K562 (cell line): ENCODE results near the gene SPCS3. TPM values are rescaled to one million over a fixed set of nuclear protein-coding genes. Genes with fewer than 3 reads are reported as not detected.
A peak's percentile ranks its signal among the peaks of the same experiment; 100 is the strongest.

Experiments
- ATAC-seq: fragments of 200-7000 bp; cut with Tn5 transposase; 3 replicates; pipeline ENCODE4 v1.9.1; 2020; ENCODE audit warnings: moderate library complexity
- BruUV-seq: library from RNA; stranded (reverse); fragments of 400-500 nt; replicated peaks from 2 replicates; lab custom pipeline; 2021; lab: Mats Ljungman, UMichigan
- CTCF ChIA-PET: fragments of 300-600 bp; formaldehyde crosslinking; extraction: SDS; loops from one replicate; lab custom pipeline; 2021; ENCODE audit warnings: low intra/inter-chr PET ratio; lab: Yijun Ruan, JAX
- POLR2A ChIA-PET: fragments of 300-600, 350-650 bp; sonication (Branson Sonifier 250); formaldehyde crosslinking; extraction: SDS; loops from one replicate; lab custom pipeline; 2021; ENCODE audit warnings: antibody characterized with exemption, inconsistent platforms; lab: Yijun Ruan, JAX
- DNase-seq, 4 experiments: peaks; one replicate each; pipeline versions ENCODE4 v3.0.0 to v3.0.0-alpha.2; 2011 to 2018; ENCODE audit warnings: low spot score in 3 of 4, mixed read lengths in 3 of 4; ENCODE audit errors: extremely low read depth in 1 of 4
- FAIRE-seq: peaks from 2 replicates; lab custom pipeline; 2011; peaks lifted over from hg19 to GRCh38; lab: Jason Lieb, UNC
- H2AFZ ChIP-seq: 2 replicates; pipeline ENCODE4 v1.6.0; 2011; ENCODE audit warnings: low read depth, low read length, control low read depth, inconsistent platforms
- H3K27ac ChIP-seq: fragments of 200-600 bp; 3 replicates; pipeline ENCODE4 v1.8.0; 2011; ENCODE audit warnings: low read depth, mild to moderate bottlenecking, control low read depth, inconsistent platforms, low read length, moderate library complexity, mixed read lengths; ENCODE audit errors: extremely low read depth
- H3K27me3 ChIP-seq, 2 experiments: fragments of 300-600 bp in 1 of 2; 2 replicates in 1 of 2; 3 replicates in 1 of 2; pipeline versions ENCODE4 v1.6.0 to v1.8.0; 2011; ENCODE audit warnings: inconsistent platforms in 2 of 2, low read length in 2 of 2, mild to moderate bottlenecking in 1 of 2, mixed read lengths in 1 of 2, moderate library complexity in 1 of 2; ENCODE audit not compliant: control insufficient read depth in 2 of 2, insufficient read depth in 2 of 2
- H3K36me3 ChIP-seq: fragments of 300-600 bp; 3 replicates; pipeline ENCODE4 v1.8.0; 2011; ENCODE audit warnings: mild to moderate bottlenecking, low read length, inconsistent platforms; ENCODE audit not compliant: control insufficient read depth, insufficient read depth
- H3K4me1 ChIP-seq, 2 experiments: fragments of 200-600 bp in 1 of 2; replicated peaks in 1 of 2; 2 replicates in 1 of 2; 3 replicates in 1 of 2; pipeline versions ENCODE4 v1.5.1 to v1.8.0; 2011; ENCODE audit warnings: inconsistent platforms in 2 of 2, low read length in 2 of 2, mild to moderate bottlenecking in 1 of 2, mixed read lengths in 1 of 2, moderate library complexity in 1 of 2; ENCODE audit not compliant: control insufficient read depth in 2 of 2, insufficient read depth in 2 of 2
- H3K4me2 ChIP-seq: 2 replicates; pipeline ENCODE4 v1.6.1; 2011; ENCODE audit warnings: low read length, control low read depth, inconsistent platforms, mixed read lengths; ENCODE audit not compliant: insufficient read depth
- H3K4me3 ChIP-seq: fragments of 200-600 bp; sonication (generic), shearing (Covaris generic); 2 replicates; pipeline ENCODE4 v1.5.1; 2016; ENCODE audit warnings: control low read depth, inconsistent platforms
- H3K79me2 ChIP-seq: fragments of 200-600 bp; 3 replicates; pipeline ENCODE4 v1.8.0; 2011; ENCODE audit warnings: low read length, inconsistent platforms; ENCODE audit not compliant: control insufficient read depth, insufficient read depth
- H3K9ac ChIP-seq, 2 experiments: 2 replicates each; pipeline versions ENCODE4 v1.6.0 to v1.6.1; 2011; ENCODE audit warnings: low read depth in 2 of 2, low read length in 2 of 2, control low read depth in 1 of 2, inconsistent platforms in 1 of 2, mild to moderate bottlenecking in 1 of 2, mixed read lengths in 1 of 2; ENCODE audit not compliant: insufficient read depth in 1 of 2
- H3K9me1 ChIP-seq: one replicate; pipeline ENCODE4 v1.6.0; 2011; ENCODE audit warnings: inconsistent platforms, mild to moderate bottlenecking, low read length, moderate library complexity; ENCODE audit not compliant: control insufficient read depth, insufficient read depth
- H3K9me3 ChIP-seq: replicated peaks from 2 replicates; pipeline ENCODE4 v1.5.1; 2011; ENCODE audit warnings: low read depth, low read length, inconsistent platforms; ENCODE audit not compliant: control insufficient read depth, insufficient read depth
- H4K20me1 ChIP-seq: replicated peaks from 2 replicates; pipeline ENCODE4 v1.6.1; 2011; ENCODE audit warnings: low read length, inconsistent platforms, mixed read lengths; ENCODE audit not compliant: control insufficient read depth, insufficient read depth
- HNRNPH1 ChIP-seq: fragments of 200-400 bp; formaldehyde crosslinking; optimal IDR thresholded peaks from 2 replicates; pipeline ENCODE3; 2017; ENCODE audit warnings: low read depth, mild to moderate bottlenecking, low read length, moderate library complexity
- SMC3 ChIP-seq: conservative IDR thresholded peaks from 2 replicates; pipeline ENCODE4 v1.6.1; 2011; ENCODE audit warnings: low read depth, low read length, improper control_type of control experiment; ENCODE audit not compliant: insufficient read depth
- ZNF384 ChIP-seq: IDR thresholded peaks from 2 replicates; pipeline ENCODE4 v1.6.1; 2012; ENCODE audit warnings: low read depth, low read length, improper control_type of control experiment
- WGBS: fragments of 100-300 bp; shearing (Covaris generic); methylation state at CpG from one replicate; pipeline ENCODE4 v1.1.6; 2016; ENCODE audit warnings: low coverage, mixed read lengths; ENCODE audit not compliant: insufficient coverage; ENCODE audit errors: missing lambda C conversion rate; 5-methylcytosine and 5-hydroxymethylcytosine counted together
- in situ Hi-C: fragments of 300-500 bp; cut with MboI; formaldehyde crosslinking; loops from 4 replicates; pipeline ENCODE4 v1.15.0; 2018; ENCODE audit warnings: inconsistent platforms, mixed read lengths
- intact Hi-C: fragments of 100-400 bp; cut with micrococcal nuclease; formaldehyde crosslinking; loops from 2 replicates; pipeline ENCODE4 v1.14.2; 2022
- polyA plus RNA-seq, 8 experiments: library from polyadenylated mRNA; depleted of rRNA in 4 of 8; stranded (reverse) in 5 of 8; unstranded in 3 of 8; fragments of >200 nt; fragmentation: Nextera tagmentation in 2 of 8; fragmentation: Illumina TruSeq in 1 of 8; extraction: Ambion mirVana in 2 of 8; extraction: Trizol in 1 of 8; gene quantifications; 2 replicates each; pipeline versions ENCODE4 v1.2.1 to v1.2.3, GENCODE V29; 2011 to 2014; ENCODE audit warnings: inconsistent platforms in 1 of 8, missing spikeins in 1 of 8
- total RNA-seq, 7 experiments: library from RNA; depleted of rRNA in 6 of 7; stranded (reverse); fragments of >200 nt in 6 of 7; fragmentation: Illumina TruSeq in 2 of 7; extraction: Trizol in 2 of 7; gene quantifications; 2 replicates each; pipeline versions ENCODE4 v1.2.1 to v1.2.3, GENCODE V29; 2011 to 2021; ENCODE audit warnings: low replicate concordance in 1 of 7
- TF ChIP-seq, protein P1 (sequence below), 3 experiments: IDR thresholded peaks in 2 of 3; conservative IDR thresholded peaks in 1 of 3; 2 replicates each; pipeline ENCODE4 v1.5.1; 2011 to 2012; ENCODE audit warnings: low read length in 3 of 3, mild to moderate bottlenecking in 3 of 3, control low read depth in 2 of 3, improper control_type of control experiment in 1 of 3, inconsistent platforms in 1 of 3, low read depth in 1 of 3, mixed read lengths in 1 of 3, moderate library complexity in 1 of 3; ENCODE audit not compliant: insufficient read depth in 2 of 3

The SPCS3 gene
- total and polyA plus RNA-seq, 9 of the 15 experiments (the other 6 are each of a cell fraction or from before 2014, with no cell fraction given), result 64.6 to 196 (median 85.4) TPM

DNA sequence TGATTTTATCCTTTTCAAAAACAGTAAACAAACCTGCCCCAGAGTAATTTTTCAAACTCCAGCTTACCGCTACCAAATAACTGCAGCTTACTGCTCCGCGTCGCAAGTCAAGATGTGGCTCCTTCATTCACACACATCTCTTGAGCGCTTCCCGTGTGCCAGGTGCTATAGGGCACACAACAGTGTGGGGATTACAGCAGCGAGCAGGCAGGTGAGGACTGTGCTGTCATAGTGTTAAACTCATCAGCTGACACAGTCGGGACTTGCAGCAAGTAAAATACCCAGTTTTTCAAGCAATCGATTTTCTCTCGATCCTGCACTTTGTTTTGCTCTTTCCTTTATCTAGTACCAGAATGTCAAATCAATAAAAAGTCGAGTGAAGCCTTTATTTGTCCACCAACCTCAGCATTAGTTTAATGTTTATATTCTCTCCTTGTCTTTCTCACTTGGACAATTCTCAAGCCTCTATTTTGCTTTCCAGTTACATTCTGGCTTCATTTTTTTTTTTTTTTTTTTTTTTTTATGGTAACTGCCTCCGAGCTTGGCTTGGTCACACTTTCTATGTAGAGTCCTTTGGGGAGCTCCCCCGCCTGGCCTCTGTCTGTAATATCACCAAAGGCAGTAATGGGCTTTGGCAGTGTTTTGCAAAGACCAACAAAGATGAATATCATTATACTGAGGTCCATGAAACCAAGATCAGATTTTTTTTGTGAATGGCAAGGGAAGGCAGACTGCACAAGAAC, 42.4 kb upstream of the SPCS3 start:
- ATAC-seq (peak; percentile 97), DNase-seq (peak; percentile 36 to 66 (median 50)), FAIRE-seq (peak; percentile 84)
- H3K9me3 ChIP-seq, result no peaks in the 10 kb centered on the region
- 21% methylated on average over 12 of the region's 13 CpGs for WGBS
- peak overlapping the region; percentile 80 for H3K4me2 ChIP-seq
- H3K9me1 ChIP-seq, result no peaks in the 10 kb centered on the region
- H3K4me3 ChIP-seq, result peak overlapping the region; percentile 11; the same call in 1 of the 2 replicates
- intact Hi-C loops (loop anchor here (2.0 kb wide), 1 partner anchor 331 kb away; no protein-coding TSS in a partner anchor), in situ Hi-C loops (no loop called here)
- POLR2A ChIA-PET, result interaction anchor here (0.6 to 0.9 kb wide), 3 partner anchors 8 to 1025 kb away, joined by 3 read pairs; no protein-coding TSS in a partner anchor
- no peaks in the 10 kb centered on the region for H3K79me2 ChIP-seq
- no peaks in the 10 kb centered on the region for H4K20me1 ChIP-seq
- no peaks in the 10 kb centered on the region for H3K27me3 ChIP-seq
- H3K36me3 ChIP-seq, result no peaks in the 10 kb centered on the region
- TF ChIP-seq ZNF384, result peak; percentile 88
- 0 out of 2 replicates have a peak, but pooled peaks have one; percentile 17 for TF ChIP-seq SMC3
- TF ChIP-seq HNRNPH1, result no peak
- TF ChIP-seq, protein P1, sequence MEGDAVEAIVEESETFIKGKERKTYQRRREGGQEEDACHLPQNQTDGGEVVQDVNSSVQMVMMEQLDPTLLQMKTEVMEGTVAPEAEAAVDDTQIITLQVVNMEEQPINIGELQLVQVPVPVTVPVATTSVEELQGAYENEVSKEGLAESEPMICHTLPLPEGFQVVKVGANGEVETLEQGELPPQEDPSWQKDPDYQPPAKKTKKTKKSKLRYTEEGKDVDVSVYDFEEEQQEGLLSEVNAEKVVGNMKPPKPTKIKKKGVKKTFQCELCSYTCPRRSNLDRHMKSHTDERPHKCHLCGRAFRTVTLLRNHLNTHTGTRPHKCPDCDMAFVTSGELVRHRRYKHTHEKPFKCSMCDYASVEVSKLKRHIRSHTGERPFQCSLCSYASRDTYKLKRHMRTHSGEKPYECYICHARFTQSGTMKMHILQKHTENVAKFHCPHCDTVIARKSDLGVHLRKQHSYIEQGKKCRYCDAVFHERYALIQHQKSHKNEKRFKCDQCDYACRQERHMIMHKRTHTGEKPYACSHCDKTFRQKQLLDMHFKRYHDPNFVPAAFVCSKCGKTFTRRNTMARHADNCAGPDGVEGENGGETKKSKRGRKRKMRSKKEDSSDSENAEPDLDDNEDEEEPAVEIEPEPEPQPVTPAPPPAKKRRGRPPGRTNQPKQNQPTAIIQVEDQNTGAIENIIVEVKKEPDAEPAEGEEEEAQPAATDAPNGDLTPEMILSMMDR (IDR thresholded peaks at IDR 0.05 in 2 of 3, conservative IDR thresholded peaks at IDR 0.05 in 1 of 3; ENCODE audit: insufficient read depth in 2 of 3, low read depth in 1 of 3, low read length in 3 of 3), result peak; percentile 52; a peak in 5 of 6 replicates
- H3K4me1 ChIP-seq, result no peaks in the 10 kb centered on the region
- peak overlapping the region in 1 of 2 experiments; percentile 45; a peak in 1 of 4 replicates for H3K9ac ChIP-seq
- H2AFZ ChIP-seq, result peak overlapping the region; percentile 95
- CTCF ChIA-PET, result interaction anchor here (0.6 kb wide), 1 partner anchor 1994 kb away, joined by 3 read pairs; the partner anchor contains the start of gene FBXO8
- H3K27ac ChIP-seq, result no peak overlapping the region
- BruUV-seq, result no TSS peak
